WTC11 (cell line): ENCODE results near the gene GRID2.

Experiments
- CTCF ChIP-seq: fragments of 200-600 bp; IDR thresholded peaks from 2 replicates; pipeline ENCODE4 v1.8.0; 2022; ENCODE audit warnings: antibody characterized with exemption
- FOXK1 ChIP-seq: sonication (generic); formaldehyde crosslinking; IDR thresholded peaks from 2 replicates; pipeline ENCODE4 v1.8.0; 2022; ENCODE audit warnings: mild to moderate bottlenecking, moderate library complexity, missing genetic modification reagents
- IRF2 ChIP-seq: sonication (generic); formaldehyde crosslinking; IDR thresholded peaks from 2 replicates; pipeline ENCODE4 v1.8.0; 2022; ENCODE audit warnings: low read depth, missing genetic modification reagents, borderline replicate concordance
- SMAD4 ChIP-seq: sonication (generic); formaldehyde crosslinking; IDR thresholded peaks from 2 replicates; pipeline ENCODE4 v1.8.0; 2022; ENCODE audit warnings: mild to moderate bottlenecking, missing genetic modification reagents
- ZBTB21 ChIP-seq: sonication (generic); formaldehyde crosslinking; IDR thresholded peaks from 2 replicates; pipeline ENCODE4 v1.8.1; 2023; ENCODE audit warnings: mild to moderate bottlenecking, missing genetic modification reagents, borderline replicate concordance
- TF ChIP-seq, protein P1 (sequence below): sonication (generic); formaldehyde crosslinking; IDR thresholded peaks from 2 replicates; pipeline ENCODE4 v1.8.0; 2022; ENCODE audit warnings: mild to moderate bottlenecking, missing genetic modification reagents
- TF ChIP-seq, protein P2 (sequence below): sonication (generic); formaldehyde crosslinking; IDR thresholded peaks from 2 replicates; pipeline ENCODE4 v1.8.0; 2023; ENCODE audit warnings: missing genetic modification reagents, mild to moderate bottlenecking, borderline replicate concordance

DNA sequence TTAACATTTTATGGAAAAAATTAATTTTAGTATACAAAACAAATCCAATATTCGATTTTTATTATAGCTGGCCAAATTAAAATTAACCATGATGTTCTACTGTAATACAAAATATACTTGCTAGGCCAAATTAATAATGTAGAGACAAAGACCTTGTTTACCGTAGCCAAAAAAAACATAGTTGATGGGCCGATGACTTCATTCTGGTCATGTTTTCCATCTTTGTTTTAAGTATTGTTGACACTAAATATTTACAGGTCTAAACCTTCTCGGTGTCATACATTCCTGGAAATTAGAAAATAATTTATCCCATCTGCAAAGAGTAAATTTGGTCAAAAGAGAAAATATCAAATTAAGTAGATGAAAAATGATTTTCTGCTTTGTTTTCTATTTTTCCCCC is 698.5 kb downstream of the GRID2 start:
- TF ChIP-seq, protein P1, sequence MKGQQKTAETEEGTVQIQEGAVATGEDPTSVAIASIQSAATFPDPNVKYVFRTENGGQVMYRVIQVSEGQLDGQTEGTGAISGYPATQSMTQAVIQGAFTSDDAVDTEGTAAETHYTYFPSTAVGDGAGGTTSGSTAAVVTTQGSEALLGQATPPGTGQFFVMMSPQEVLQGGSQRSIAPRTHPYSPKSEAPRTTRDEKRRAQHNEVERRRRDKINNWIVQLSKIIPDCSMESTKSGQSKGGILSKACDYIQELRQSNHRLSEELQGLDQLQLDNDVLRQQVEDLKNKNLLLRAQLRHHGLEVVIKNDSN = no peak
- TF ChIP-seq IRF2 (CRISPR knock-in tag) = no peak
- no peak for TF ChIP-seq FOXK1 (CRISPR knock-in tag)
- TF ChIP-seq, protein P2, sequence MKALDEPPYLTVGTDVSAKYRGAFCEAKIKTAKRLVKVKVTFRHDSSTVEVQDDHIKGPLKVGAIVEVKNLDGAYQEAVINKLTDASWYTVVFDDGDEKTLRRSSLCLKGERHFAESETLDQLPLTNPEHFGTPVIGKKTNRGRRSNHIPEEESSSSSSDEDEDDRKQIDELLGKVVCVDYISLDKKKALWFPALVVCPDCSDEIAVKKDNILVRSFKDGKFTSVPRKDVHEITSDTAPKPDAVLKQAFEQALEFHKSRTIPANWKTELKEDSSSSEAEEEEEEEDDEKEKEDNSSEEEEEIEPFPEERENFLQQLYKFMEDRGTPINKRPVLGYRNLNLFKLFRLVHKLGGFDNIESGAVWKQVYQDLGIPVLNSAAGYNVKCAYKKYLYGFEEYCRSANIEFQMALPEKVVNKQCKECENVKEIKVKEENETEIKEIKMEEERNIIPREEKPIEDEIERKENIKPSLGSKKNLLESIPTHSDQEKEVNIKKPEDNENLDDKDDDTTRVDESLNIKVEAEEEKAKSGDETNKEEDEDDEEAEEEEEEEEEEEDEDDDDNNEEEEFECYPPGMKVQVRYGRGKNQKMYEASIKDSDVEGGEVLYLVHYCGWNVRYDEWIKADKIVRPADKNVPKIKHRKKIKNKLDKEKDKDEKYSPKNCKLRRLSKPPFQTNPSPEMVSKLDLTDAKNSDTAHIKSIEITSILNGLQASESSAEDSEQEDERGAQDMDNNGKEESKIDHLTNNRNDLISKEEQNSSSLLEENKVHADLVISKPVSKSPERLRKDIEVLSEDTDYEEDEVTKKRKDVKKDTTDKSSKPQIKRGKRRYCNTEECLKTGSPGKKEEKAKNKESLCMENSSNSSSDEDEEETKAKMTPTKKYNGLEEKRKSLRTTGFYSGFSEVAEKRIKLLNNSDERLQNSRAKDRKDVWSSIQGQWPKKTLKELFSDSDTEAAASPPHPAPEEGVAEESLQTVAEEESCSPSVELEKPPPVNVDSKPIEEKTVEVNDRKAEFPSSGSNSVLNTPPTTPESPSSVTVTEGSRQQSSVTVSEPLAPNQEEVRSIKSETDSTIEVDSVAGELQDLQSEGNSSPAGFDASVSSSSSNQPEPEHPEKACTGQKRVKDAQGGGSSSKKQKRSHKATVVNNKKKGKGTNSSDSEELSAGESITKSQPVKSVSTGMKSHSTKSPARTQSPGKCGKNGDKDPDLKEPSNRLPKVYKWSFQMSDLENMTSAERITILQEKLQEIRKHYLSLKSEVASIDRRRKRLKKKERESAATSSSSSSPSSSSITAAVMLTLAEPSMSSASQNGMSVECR (CRISPR knock-in tag) = no peak
- no peak for TF ChIP-seq ZBTB21 (CRISPR knock-in tag)
- TF ChIP-seq SMAD4 (CRISPR knock-in tag) = no peak
- no peak for TF ChIP-seq CTCF
